IMR-90 (cell line): Measurements from ENCODE around the gene SELENOS. TPM values are rescaled to one million over a fixed set of nuclear protein-coding genes. Genes with fewer than 3 reads are reported as not detected.

Experiments used
- ATAC-seq: fragments of 200-7000 bp; cut with Tn5 transposase; 2 replicates; pipeline ENCODE4 v1.9.1; 2020; ENCODE audit warnings: low read depth, mild to moderate bottlenecking, moderate library complexity
- BruUV-seq: library from RNA; stranded (reverse); fragments of 400-500 nt; replicated peaks from 2 replicates; lab custom pipeline; 2021; lab: Mats Ljungman, UMichigan
- CTCF ChIA-PET: fragments of 300-600 bp; formaldehyde crosslinking; extraction: SDS; loops from one replicate; lab custom pipeline; 2021; ENCODE audit warnings: antibody characterized with exemption; lab: Yijun Ruan, JAX
- POLR2A ChIA-PET: fragments of 300-600 bp; sonication (Branson Sonifier 250); formaldehyde crosslinking; loops from one replicate; lab custom pipeline; 2022; ENCODE audit warnings: antibody characterized with exemption; ENCODE audit not compliant: unreplicated experiment; lab: Charles Lee
- DNase-seq: peaks from one replicate; pipeline ENCODE4 v3.0.0; 2013
- H2AFZ ChIP-seq: replicated peaks from 2 replicates; pipeline ENCODE3; 2013; ENCODE audit warnings: low read length, mild to moderate bottlenecking; ENCODE audit not compliant: poor library complexity
- H2AK5ac ChIP-seq: 2 replicates; pipeline ENCODE4 v1.6.1; 2013; ENCODE audit warnings: low read depth, low read length, inconsistent platforms
- H2AK9ac ChIP-seq: replicated peaks from 2 replicates; pipeline ENCODE3; 2013; ENCODE audit warnings: mild to moderate bottlenecking, low read depth, low read length, moderate library complexity; ENCODE audit not compliant: poor library complexity
- H2BK120ac ChIP-seq: 2 replicates; pipeline ENCODE4 v1.6.1; 2013; ENCODE audit warnings: low read depth, low read length, inconsistent platforms
- H2BK15ac ChIP-seq: 3 replicates; pipeline ENCODE4 v1.6.1; 2013; ENCODE audit warnings: low read depth, low read length, inconsistent platforms
- H2BK20ac ChIP-seq: 2 replicates; pipeline ENCODE4 v1.6.1; 2013; ENCODE audit warnings: low read depth, mild to moderate bottlenecking, inconsistent platforms, low read length, moderate library complexity
- H2BK5ac ChIP-seq: 2 replicates; pipeline ENCODE4 v1.6.1; 2013; ENCODE audit warnings: mild to moderate bottlenecking, low read depth, low read length, inconsistent platforms; ENCODE audit not compliant: poor library complexity, severe bottlenecking
- H3K14ac ChIP-seq: replicated peaks from 2 replicates; pipeline ENCODE4 v1.6.1; 2013; ENCODE audit warnings: low read depth, low read length, inconsistent platforms
- H3K18ac ChIP-seq: 2 replicates; pipeline ENCODE4 v1.6.1; 2013; ENCODE audit warnings: low read depth, low read length, control low read depth
- H3K23ac ChIP-seq: 2 replicates; pipeline ENCODE4 v1.6.1; 2013; ENCODE audit warnings: low read depth, low read length, inconsistent platforms
- H3K27ac ChIP-seq: 2 replicates; pipeline ENCODE4 v1.5.1; 2013; ENCODE audit warnings: mild to moderate bottlenecking, control low read depth, low read length; ENCODE audit not compliant: insufficient read depth
- H3K27me3 ChIP-seq: 2 replicates; pipeline ENCODE4 v1.6.1; 2013; ENCODE audit warnings: low read length; ENCODE audit not compliant: control insufficient read depth, insufficient read depth
- H3K36me3 ChIP-seq: 2 replicates; pipeline ENCODE4 v1.6.1; 2013; ENCODE audit warnings: low read length, mixed read lengths; ENCODE audit not compliant: control insufficient read depth, insufficient read depth
- H3K4ac ChIP-seq: 2 replicates; pipeline ENCODE4 v1.6.1; 2013; ENCODE audit warnings: low read depth, low read length, inconsistent platforms
- H3K4me1 ChIP-seq: 2 replicates; pipeline ENCODE4 v1.6.1; 2013; ENCODE audit warnings: low read length, mixed read lengths; ENCODE audit not compliant: control insufficient read depth, insufficient read depth
- H3K4me2 ChIP-seq: 2 replicates; pipeline ENCODE4 v1.6.1; 2013; ENCODE audit warnings: low read depth, mild to moderate bottlenecking, control low read depth, low read length, moderate library complexity
- H3K4me3 ChIP-seq: 2 replicates; pipeline ENCODE4 v1.5.1; 2013; ENCODE audit warnings: low read depth, mild to moderate bottlenecking, control low read depth, low read length, moderate library complexity; ENCODE audit not compliant: insufficient read depth
- H3K56ac ChIP-seq: 2 replicates; pipeline ENCODE4 v1.6.1; 2013; ENCODE audit warnings: low read length, inconsistent platforms; ENCODE audit not compliant: insufficient read depth; ENCODE audit errors: extremely low read depth
- H3K79me1 ChIP-seq, 2 experiments: 2 replicates each; pipeline ENCODE4 v1.6.1; 2013; ENCODE audit warnings: low read length in 2 of 2, inconsistent platforms in 1 of 2, low read depth in 1 of 2
- H3K9ac ChIP-seq: 2 replicates; pipeline ENCODE4 v1.6.1; 2013; ENCODE audit warnings: low read depth, low read length, control low read depth
- H3K9me1 ChIP-seq: 2 replicates; pipeline ENCODE4 v1.6.1; 2013; ENCODE audit warnings: low read length, inconsistent platforms; ENCODE audit not compliant: insufficient read depth
- H3K9me3 ChIP-seq: 2 replicates; pipeline ENCODE4 v1.6.1; 2013; ENCODE audit warnings: low read length; ENCODE audit not compliant: control insufficient read depth, insufficient read depth
- H4K20me1 ChIP-seq: 2 replicates; pipeline ENCODE4 v1.6.1; 2013; ENCODE audit warnings: low read length, inconsistent platforms; ENCODE audit not compliant: insufficient read depth
- H4K5ac ChIP-seq: 2 replicates; pipeline ENCODE4 v1.6.1; 2013; ENCODE audit warnings: mild to moderate bottlenecking, low read depth, low read length, control low read depth
- H4K8ac ChIP-seq, 2 experiments: 2 replicates each; pipeline ENCODE4 v1.6.1; 2013; ENCODE audit warnings: low read depth in 2 of 2, low read length in 2 of 2, control low read depth in 1 of 2, inconsistent platforms in 1 of 2
- H4K91ac ChIP-seq: 2 replicates; pipeline ENCODE4 v1.6.1; 2013; ENCODE audit warnings: low read depth, low read length, inconsistent platforms; ENCODE audit not compliant: insufficient read depth
- BHLHE40 ChIP-seq: fragments of 150-350 bp; IDR thresholded peaks from 2 replicates; pipeline ENCODE4 v1.6.1; 2016; ENCODE audit warnings: mild to moderate bottlenecking, low read depth, low read length
- CEBPB ChIP-seq: IDR thresholded peaks from 2 replicates; pipeline ENCODE4 v1.6.1; 2012; ENCODE audit warnings: low read depth, low read length, improper control_type of control experiment
- CTCF ChIP-seq: conservative IDR thresholded peaks from 2 replicates; pipeline ENCODE4 v1.5.1; 2012; ENCODE audit warnings: mild to moderate bottlenecking, low read depth, low read length, improper control_type of control experiment
- FOS ChIP-seq: fragments of 150-350 bp; IDR thresholded peaks from 2 replicates; pipeline ENCODE4 v1.6.1; 2016; ENCODE audit warnings: low read depth, low read length
- MAFK ChIP-seq: IDR thresholded peaks from 2 replicates; pipeline ENCODE4 v1.6.1; 2012; ENCODE audit warnings: low read depth, low read length, improper control_type of control experiment
- MAZ ChIP-seq: IDR thresholded peaks from 2 replicates; pipeline ENCODE4 v1.6.1; 2012; ENCODE audit warnings: low read depth, mild to moderate bottlenecking, low read length, improper control_type of control experiment, moderate library complexity, borderline replicate concordance
- MXI1 ChIP-seq: IDR thresholded peaks from 2 replicates; pipeline ENCODE4 v1.6.1; 2012; ENCODE audit warnings: low read depth, mild to moderate bottlenecking, low read length, moderate library complexity, borderline replicate concordance
- NFE2L2 ChIP-seq: fragments of 150-350 bp; IDR thresholded peaks from 2 replicates; pipeline ENCODE4 v1.6.1; 2016; ENCODE audit warnings: low read depth, mild to moderate bottlenecking, low read length
- POLR2A ChIP-seq: IDR thresholded peaks from 2 replicates; pipeline ENCODE4 v1.6.1; 2012; ENCODE audit warnings: mild to moderate bottlenecking, low read depth, low read length
- RAD21 ChIP-seq: IDR thresholded peaks from 2 replicates; pipeline ENCODE4 v1.6.1; 2012; ENCODE audit warnings: low read length, improper control_type of control experiment
- RCOR1 ChIP-seq: IDR thresholded peaks from 2 replicates; pipeline ENCODE4 v1.6.1; 2012; ENCODE audit warnings: mild to moderate bottlenecking, low read length, improper control_type of control experiment; ENCODE audit not compliant: insufficient replicate concordance
- RFX5 ChIP-seq: IDR thresholded peaks from 2 replicates; pipeline ENCODE4 v1.8.0; 2012; ENCODE audit warnings: low read depth, mild to moderate bottlenecking, low read length, moderate library complexity
- SMC3 ChIP-seq: fragments of 150-350 bp; IDR thresholded peaks from 2 replicates; pipeline ENCODE4 v1.6.1; 2016; ENCODE audit warnings: low read depth, mild to moderate bottlenecking, antibody characterized with exemption, low read length, moderate library complexity
- WGBS, 2 experiments: methylation state at CpG; one replicate each; pipeline versions ENCODE4 v1.1.5 to v1.1.7; 2013; ENCODE audit warnings: missing lambda C conversion rate in 2 of 2; ENCODE audit not compliant: insufficient read length in 1 of 2; ENCODE audit errors: extremely low coverage in 2 of 2; 5-methylcytosine and 5-hydroxymethylcytosine counted together
- dilution Hi-C: fragments of 300-500 bp; cut with HindIII; formaldehyde crosslinking; loops from one replicate; pipeline ENCODE4 v1.14.3; 2018; ENCODE audit warnings: low sequenced_read_pairs; ENCODE audit not compliant: unreplicated experiment
- in situ Hi-C: fragments of 300-500 bp; cut with MboI; formaldehyde crosslinking; loops from 3 replicates; pipeline ENCODE4 v1.14.3; 2019; ENCODE audit warnings: low sequenced_read_pairs, inconsistent platforms, mixed read lengths
- intact Hi-C: fragments of 100-400 bp; cut with micrococcal nuclease; formaldehyde crosslinking; loops from 2 replicates; pipeline ENCODE4 v1.10.0; 2022
- polyA plus RNA-seq, 3 experiments: library from polyadenylated mRNA; depleted of rRNA; stranded (reverse); fragments of >200 nt; gene quantifications; 2 replicates each; pipeline ENCODE4 v1.2.3, GENCODE V29; 2012; ENCODE audit warnings: low replicate concordance in 1 of 3
- total RNA-seq: library from RNA; depleted of rRNA; stranded (reverse); fragments of >200 nt; gene quantifications from 2 replicates; pipeline ENCODE4 v1.2.3, GENCODE V29; 2012
- TF ChIP-seq, protein P1 (sequence below): fragments of 150-350 bp; IDR thresholded peaks from 2 replicates; pipeline ENCODE4 v1.6.1; 2017; ENCODE audit warnings: mild to moderate bottlenecking, antibody characterized with exemption, low read length, low read depth
- TF ChIP-seq, protein P2 (sequence below): fragments of 150-350 bp; IDR thresholded peaks from 2 replicates; pipeline ENCODE4 v1.6.1; 2016; ENCODE audit warnings: low read depth, mild to moderate bottlenecking, low read length, moderate library complexity, borderline replicate concordance

SELENOS gene
- total and polyA plus RNA-seq, 2 of the 4 experiments (the other 2 are of a cell fraction): 39.8 to 77.1 TPM

DNA sequence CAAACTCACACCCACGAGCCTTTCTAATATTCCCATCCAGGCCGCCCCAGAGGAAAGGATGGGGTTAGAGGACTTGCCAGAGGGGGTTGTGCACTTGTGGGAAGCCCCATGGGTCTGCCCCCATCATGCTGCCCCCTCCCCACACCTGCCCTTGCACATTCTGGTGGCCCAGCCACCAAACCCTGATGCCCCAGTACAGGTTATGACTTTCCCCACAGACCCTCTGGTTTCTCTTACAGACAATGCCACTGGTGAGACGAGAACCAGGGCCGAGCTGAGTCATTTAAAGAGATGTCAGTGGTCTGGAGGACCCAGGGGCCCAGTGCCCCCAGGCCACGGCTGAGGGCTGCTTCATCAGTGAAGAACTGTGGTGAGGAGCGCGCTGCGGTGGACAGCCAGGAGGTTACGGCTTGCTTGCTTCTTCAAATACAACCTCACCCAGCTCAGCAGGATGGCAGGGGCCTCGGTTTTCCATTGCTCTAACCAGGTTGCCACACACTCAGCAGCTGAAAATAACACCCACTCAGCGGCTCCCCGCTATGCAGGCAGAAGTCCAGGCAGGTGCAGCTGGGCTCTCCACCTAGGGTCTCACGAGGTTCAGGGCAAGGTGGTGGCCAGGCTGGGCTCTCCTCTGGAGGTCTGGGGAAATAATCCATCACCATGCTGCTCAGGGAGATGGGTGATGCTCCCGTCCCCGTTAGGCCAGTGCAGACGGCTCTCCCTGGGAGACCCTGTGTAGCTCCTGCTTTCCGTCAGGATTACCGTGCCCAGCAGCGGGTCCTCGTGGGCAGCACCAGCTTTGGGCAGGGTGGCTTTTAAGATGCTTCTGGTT, 31.5 kb upstream of the SELENOS start:
- 34% methylated on average over 5 of the region's 20 CpGs; no CpG with 5 or more reads in 1 of the 2 experiments for WGBS, 2 experiments
- intact Hi-C loops (no loop called here), in situ Hi-C loops (no loop called here), dilution Hi-C loops (no loop called here)
- no peak overlapping the region for H2BK15ac ChIP-seq
- H3K9me1 ChIP-seq: no peaks in the 10 kb centered on the region
- peaks cover 24% of the 10 kb centered on the region for H3K27me3 ChIP-seq
- no peak overlapping the region for H3K4me2 ChIP-seq
- ATAC-seq (no peak), DNase-seq (no peak)
- no peak overlapping the region for H2BK5ac ChIP-seq
- H3K4ac ChIP-seq: no peak overlapping the region
- H3K23ac ChIP-seq: no peak overlapping the region
- H2AK9ac ChIP-seq: no peak overlapping the region
- H3K14ac ChIP-seq: no peak overlapping the region
- no peak overlapping the region for H4K91ac ChIP-seq
- no peak overlapping the region for H4K8ac ChIP-seq
- H3K36me3 ChIP-seq: no peaks in the 10 kb centered on the region
- H4K5ac ChIP-seq: no peak overlapping the region
- H3K4me1 ChIP-seq: no peaks in the 10 kb centered on the region
- no peak overlapping the region for H3K27ac ChIP-seq
- H3K79me1 ChIP-seq: no peaks in the 10 kb centered on the region
- no peak overlapping the region for H3K4me3 ChIP-seq
- peak overlapping the region; percentile 14 for H2AFZ ChIP-seq
- POLR2A ChIA-PET: no interaction called here
- H3K56ac ChIP-seq: no peak overlapping the region
- H3K9me3 ChIP-seq: no peaks in the 10 kb centered on the region
- CTCF ChIA-PET: no interaction called here
- H2BK20ac ChIP-seq: no peak overlapping the region
- no peak overlapping the region for H3K9ac ChIP-seq
- no peak overlapping the region for H2BK120ac ChIP-seq
- no TSS peak for BruUV-seq
- H3K18ac ChIP-seq: no peak overlapping the region
- no peaks in the 10 kb centered on the region for H4K20me1 ChIP-seq
- no peak overlapping the region for H2AK5ac ChIP-seq
- no peak for TF ChIP-seq POLR2A
- TF ChIP-seq NFE2L2: no peak
- TF ChIP-seq RCOR1: no peak
- TF ChIP-seq BHLHE40: no peak
- TF ChIP-seq, protein P1, sequence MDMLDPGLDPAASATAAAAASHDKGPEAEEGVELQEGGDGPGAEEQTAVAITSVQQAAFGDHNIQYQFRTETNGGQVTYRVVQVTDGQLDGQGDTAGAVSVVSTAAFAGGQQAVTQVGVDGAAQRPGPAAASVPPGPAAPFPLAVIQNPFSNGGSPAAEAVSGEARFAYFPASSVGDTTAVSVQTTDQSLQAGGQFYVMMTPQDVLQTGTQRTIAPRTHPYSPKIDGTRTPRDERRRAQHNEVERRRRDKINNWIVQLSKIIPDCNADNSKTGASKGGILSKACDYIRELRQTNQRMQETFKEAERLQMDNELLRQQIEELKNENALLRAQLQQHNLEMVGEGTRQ: no peak
- TF ChIP-seq FOS: no peak
- no peak for TF ChIP-seq CTCF
- TF ChIP-seq MXI1: no peak
- TF ChIP-seq MAZ: no peak
- no peak for TF ChIP-seq CEBPB
- TF ChIP-seq RFX5: no peak
- TF ChIP-seq, protein P2, sequence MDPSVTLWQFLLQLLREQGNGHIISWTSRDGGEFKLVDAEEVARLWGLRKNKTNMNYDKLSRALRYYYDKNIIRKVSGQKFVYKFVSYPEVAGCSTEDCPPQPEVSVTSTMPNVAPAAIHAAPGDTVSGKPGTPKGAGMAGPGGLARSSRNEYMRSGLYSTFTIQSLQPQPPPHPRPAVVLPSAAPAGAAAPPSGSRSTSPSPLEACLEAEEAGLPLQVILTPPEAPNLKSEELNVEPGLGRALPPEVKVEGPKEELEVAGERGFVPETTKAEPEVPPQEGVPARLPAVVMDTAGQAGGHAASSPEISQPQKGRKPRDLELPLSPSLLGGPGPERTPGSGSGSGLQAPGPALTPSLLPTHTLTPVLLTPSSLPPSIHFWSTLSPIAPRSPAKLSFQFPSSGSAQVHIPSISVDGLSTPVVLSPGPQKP: no peak
- no peak for TF ChIP-seq MAFK
- TF ChIP-seq SMC3: no peak
- no peak for TF ChIP-seq RAD21
